Hematopoietic multipotent progenitor cell treated with erythropoietin and hydrocortisone succinate and interleukin-3 and kit ligand, for 4 days (in vitro differentiated cells): ENCODE results near the gene NECTIN4.
A peak's percentile ranks its signal among the peaks of the same experiment; 100 is the strongest.
"Not testable (repeated sequence)": the region's sequence is repeated elsewhere in the genome, so short reads cannot be mapped to it uniquely, and the experiment has no call there.

ENCODE experiments used
- DNase-seq: peaks from one replicate; pipeline ENCODE4 v3.0.0-alpha.2; 2015

NECTIN4 gene

DNA sequence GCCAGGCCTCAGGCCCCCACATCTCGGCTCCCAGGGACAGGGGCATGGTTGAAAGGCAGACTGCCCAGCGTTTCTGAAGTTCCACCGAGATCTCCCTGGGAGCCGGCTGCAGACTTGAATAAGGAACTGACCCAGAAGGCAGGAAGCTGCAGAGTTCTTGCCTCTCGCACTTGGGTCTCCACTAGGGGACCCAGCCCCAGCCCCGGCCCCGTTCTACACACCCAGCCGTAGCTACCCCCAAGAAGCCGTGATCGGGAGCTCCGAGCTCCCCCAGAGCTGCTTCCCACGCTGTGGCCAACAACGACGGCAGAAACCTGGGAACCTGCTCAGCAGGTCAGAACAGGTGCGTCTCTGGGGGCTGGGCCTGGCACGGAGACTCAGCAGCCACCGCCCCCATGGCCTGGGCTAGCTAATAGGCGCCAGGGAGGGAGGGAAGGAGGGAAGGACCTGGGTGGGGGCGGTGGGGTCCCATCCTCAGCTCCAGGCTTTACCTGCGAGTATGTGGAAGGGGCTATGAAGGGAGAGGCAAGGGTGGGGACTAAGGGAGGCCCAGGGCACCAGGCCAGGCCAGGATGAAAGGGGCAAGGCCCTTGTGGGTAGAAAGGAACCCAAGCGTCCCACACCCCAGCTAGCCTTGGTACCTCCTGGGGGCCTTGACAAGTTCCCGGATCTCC is at the start of gene NECTIN4:
Gene NECTIN4, minus strand, starts transcription at position 308 of the 674 bp plus-strand sequence. Its CDS starts 262 bp downstream, at position 46.
- no peak for DNase-seq

GRCh38 chr1:161138431-161138830 is 49.1 kb upstream of the NECTIN4 start:
- no peak for DNase-seq

DNA sequence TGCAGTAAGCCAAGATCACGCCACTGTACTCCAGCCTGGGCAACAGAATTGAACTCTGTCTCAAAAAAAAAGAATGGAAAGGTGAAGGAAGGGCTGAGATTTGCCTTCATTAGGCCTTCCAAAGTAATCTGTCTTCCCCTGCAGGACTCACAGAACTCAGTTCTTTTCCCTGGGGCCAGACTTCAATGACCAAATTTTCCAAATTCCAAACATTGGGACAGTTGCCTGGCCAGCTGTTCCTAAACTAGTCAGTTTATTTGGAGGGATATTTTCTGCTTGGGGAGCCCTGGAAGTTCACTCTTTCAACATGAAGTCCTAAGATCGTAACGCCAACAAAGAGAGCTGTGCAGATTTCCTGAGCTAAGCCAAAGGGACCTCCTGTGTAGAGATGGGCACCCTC is 48.5 kb upstream of the NECTIN4 start:
- DNase-seq: no peak

GRCh38 chr1:161133220-161133740 is 43.9 kb upstream of the NECTIN4 start:
- no peak for DNase-seq

DNA sequence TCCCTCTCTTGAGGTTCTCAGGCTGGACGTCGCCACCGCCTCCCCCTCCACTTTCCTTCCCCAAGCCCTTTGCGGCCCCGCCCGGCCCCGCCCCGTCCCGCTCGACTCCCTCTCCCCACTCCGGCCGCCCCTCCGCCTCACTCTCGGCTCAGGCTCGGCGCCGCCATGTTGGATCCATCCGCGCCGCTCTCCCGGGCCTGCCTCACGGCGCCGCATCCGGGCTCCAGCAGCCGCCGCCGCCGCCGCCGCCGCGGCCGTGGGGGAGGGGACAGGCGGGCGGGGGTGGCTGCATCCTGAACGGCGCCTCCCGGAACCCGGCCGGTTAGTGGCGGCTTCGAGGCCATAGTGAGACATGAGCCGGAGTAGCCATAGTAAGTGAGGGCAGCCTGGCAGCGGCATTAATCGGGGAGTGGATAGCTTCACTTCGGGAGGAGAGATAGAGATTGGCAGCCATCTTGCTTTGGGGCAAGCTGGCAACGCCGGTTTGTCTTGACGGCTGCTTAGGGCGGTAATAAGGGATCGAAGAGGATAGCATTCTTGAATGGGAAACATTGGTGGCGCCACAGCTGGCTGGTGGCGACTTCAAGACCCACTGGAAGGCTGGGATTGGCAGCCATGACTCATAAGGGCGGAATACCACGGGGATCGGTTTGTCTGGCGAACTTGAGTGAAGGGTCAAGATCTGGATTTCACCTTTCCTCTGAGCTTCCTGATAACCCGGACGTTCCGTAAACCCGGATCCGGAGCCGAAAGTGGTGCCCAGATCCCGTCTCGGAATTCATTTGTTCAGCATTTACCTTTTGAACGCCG is 43.3 kb upstream of the NECTIN4 start, which contains the start of gene DEDD:
Gene DEDD, minus strand, starts transcription at position 258 of the 810 bp plus-strand sequence. CDS start 8,205 bp downstream, outside the sequence.
- DNase-seq: peak; percentile 99

DNA sequence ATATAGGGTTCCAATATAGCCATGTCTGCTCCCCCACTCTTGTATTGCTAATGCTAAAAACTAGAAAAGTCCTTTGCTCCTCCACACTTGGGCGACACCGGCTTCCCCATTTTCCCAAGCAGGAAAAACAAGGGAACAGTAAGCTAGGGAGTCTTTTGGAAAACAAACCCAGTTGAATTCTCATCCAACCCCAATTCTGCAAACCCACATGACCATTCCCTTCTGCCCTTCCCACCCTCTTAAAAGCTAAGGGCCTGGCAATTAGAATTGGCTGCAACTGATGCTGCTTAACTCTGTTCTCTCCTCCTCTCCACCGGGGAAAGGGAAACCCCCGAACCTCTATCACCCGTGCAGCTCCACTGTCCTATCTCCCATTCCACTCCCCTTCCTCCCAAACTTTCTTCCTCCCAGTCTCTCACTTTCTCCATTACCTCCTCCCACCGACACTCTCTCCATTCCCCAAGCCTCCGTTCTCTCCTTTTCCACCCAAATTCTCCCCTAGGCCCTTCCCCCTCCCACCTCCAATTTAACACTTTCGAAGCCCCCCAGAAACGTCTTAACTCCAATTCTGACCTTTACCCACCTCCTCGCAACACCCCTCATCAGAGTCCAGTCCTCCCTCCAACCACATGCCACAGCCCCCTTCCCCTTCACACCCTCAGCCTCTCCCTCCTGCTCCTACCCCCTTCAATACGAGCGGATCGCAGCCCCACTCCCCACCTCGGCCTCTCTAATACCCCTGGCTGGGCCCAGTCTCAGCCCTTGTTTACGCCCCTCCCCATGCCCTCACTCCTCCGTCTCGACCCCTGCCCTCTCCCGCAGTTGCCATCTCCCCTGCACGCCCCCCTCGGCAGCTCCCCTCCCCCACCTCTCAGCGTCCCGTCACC is 42.4 kb upstream of the NECTIN4 start:
- DNase-seq: peak; percentile 35

DNA sequence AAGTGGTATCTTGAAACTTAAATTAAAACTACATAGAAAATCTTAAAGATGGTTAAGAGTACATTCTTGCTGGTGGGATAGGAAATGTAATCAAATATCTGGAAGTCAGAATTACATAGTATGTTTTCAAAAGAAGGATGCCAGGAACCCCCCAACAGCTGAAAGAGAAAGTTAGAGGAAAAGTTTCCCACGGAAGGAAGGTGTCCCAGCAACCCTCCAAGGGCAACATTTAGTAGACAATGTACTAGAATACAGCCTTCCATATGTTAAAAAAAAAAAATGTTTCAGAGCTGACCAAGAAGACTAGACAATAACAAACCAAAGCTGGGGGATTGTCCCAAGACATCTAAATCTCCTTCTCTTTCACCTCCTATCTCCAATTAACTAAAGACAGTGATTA is 40.9 kb upstream of the NECTIN4 start:
- DNase-seq: no peak

DNA sequence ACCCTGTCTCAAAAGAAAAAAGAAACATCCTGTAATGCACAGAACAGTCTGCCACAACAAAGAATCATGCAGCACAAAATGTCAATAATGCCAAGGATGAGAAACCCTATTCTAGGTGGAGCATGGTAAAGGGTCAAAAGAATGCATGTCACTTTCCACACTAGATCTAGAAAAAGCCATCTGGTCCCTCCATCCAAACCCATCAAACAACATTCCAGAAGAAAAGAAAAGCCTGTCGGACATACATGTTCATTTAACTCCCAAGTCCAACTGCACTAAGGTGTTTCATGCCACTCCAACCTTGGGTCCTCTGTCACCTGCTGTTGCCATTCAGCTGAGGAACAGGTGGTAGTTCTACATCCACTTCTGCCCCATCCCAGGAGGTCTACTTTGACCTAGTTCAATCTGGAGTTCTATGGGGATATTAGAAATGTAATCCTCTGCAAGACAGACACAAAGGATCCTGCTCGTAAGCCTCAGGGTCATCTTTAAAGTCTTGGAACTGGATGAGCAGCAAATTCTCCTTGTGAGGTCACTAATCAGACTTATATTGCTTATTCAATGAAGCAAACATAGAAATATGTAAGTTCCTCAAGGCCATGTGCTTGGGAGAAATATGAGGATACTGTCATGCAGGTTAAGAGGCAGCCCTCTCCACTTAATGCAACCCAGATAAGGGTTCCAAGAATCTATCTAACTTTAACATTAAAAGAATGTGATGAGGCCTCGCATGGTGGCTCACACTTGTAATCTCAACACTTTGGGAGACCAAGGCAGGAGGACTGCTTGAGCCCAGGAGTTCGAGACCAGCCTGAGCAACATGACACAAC is 39.4 kb upstream of the NECTIN4 start:
- no peak for DNase-seq

- peak; percentile 42 for DNase-seq
These were observed 38.3 kb upstream of the NECTIN4 start for GRCh38 chr1:161127649-161128048.

GRCh38 chr1:161122967-161123366 is 33.6 kb upstream of the NECTIN4 start:
- DNase-seq: no peak

GRCh38 chr1:161121834-161122233 is 32.5 kb upstream of the NECTIN4 start:
- peak; percentile 48 for DNase-seq

DNA sequence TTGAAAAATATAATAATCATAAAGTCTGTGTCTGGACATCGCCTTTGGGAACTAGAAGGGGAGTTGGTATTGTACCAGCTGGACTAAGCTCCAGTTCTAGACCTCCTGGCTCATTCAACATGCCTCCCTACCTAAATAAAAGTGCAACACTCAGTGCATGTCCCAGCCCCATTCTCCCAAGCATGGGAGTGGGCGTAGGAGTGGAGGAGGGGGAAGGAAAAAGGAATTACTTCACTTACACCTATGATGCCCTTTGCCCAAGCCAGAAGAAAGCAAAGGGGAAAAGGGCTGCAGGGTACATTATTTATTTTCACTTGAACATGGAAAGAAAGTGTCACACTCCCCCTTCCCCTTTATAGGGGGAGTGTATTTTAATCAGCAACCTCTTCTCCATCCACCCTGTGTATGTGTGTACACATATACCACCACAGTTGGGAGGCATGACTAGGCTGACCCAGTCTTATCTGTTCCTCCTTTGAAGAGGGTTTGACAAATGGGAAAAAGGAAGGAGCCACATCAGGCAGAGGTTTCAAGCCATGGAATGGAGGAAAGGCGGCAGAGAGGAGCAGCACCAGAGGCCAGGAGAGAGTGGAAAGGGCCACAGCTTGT is 31.8 kb upstream of the NECTIN4 start:
- no peak for DNase-seq

GRCh38 chr1:161119092-161119903 is 29.9 kb upstream of the NECTIN4 start:
- DNase-seq: peak; percentile 89

DNA sequence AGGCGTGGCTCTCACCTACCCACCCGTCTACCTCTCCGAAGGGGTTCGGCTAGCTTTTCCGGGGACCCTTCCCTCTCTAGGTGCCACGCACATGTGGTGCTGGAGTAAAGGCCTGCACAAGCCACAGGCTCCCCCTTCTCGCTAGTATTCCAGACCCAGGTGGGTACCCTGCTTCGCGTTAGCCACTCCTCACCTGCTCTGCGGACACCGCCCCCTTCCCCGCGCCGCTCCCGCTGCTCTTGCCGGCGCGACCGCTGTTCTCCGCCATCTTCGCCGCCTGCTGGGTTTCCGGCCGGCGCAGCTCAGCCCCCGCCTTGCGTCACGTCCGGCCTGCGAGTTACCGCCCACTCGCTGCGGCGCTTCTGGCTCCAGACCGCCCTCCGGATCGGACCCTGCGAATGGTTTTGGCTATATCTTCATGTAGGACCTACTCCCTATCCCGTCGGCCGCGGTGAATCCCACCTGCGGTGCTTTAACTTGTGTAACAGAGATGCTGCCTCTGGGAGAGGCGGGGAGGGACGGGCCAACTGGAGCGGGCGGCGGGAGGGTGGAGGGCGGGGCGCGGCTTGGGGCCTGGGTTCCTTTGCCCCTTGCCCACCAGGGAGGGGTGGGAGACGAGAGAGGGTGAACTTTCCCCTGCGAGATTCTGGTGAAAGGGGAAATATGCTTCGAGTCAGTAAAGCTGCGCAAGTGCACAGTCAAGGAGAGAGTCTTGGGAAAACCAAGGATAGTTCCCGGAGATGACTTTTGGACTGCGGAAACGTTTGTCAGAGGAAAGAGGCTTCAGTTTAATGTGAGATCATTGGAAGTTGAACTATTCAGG is 28.6 kb upstream of the NECTIN4 start, which contains the start of the genes NIT1 and PFDN2:
Gene NIT1, plus strand, starts transcription at position 347 of the 823 bp plus-strand sequence. Its CDS starts 72 bp downstream, at position 419.
Gene PFDN2, minus strand, starts transcription at position 279 of the 823 bp plus-strand sequence. Its CDS starts 11 bp downstream, at position 268.
- peak; percentile 94 for DNase-seq

DNA sequence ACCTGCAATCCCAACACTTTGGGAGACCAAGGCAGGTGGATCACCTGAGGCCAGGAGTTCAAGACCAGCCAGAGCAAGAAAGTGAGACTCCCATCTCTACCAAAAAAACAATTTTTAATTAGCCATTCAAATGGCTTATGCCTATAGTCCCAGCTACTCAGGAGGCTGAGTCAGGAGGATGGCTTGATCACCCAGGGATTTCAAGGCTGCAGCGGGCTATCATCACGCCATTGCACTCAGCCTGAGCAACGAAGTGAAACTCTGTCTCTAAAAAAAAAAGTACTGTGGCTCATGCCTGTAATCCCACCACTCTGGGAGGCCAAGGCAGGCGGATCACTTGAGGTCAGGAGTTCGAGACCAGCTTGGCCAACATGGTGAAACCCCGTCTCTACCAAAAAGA is 26.6 kb upstream of the NECTIN4 start:
- DNase-seq: not testable (repeated sequence)

- DNase-seq: no peak
These were observed 25.9 kb upstream of the NECTIN4 start for GRCh38 chr1:161115132-161115711.

GRCh38 chr1:161114556-161114955 is 25.2 kb upstream of the NECTIN4 start:
- DNase-seq: no peak

GRCh38 chr1:161113915-161114314 is 24.6 kb upstream of the NECTIN4 start:
- DNase-seq: no peak

DNA sequence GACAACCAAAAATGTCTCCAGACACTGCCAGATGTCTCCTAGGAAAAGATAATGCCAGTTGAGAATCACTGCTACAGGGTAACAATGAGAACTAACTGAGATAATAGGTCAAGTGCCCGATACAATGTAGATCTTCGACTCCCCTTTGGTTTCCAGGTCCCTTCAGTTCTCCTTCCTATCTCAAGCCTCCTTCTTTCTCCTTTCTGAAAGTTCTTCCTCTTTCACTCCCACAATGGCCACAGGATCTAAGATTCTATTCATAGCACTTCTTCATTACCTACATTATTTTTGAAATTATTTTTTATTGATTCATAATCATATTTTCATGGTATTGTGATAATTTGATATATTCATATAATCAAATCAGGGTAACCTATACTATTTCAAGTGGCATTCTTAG is 22.2 kb upstream of the NECTIN4 start:
- DNase-seq: peak; percentile 49
